G401.6 (cell line): Measurements from ENCODE around the gene PARD6B.

Experiments
- FAIRE-seq: peaks from 2 replicates; lab custom pipeline; 2012; peaks lifted over from hg19 to GRCh38; lab: Jason Lieb, UNC

PARD6B gene

GRCh38 chr20:50724112-50724725, 7.2 kb upstream of the PARD6B start:
- FAIRE-seq = no peak

GRCh38 chr20:50724851-50725723, 6.3 kb upstream of the PARD6B start:
- no peak for FAIRE-seq

GRCh38 chr20:50725724-50726005, 5.7 kb upstream of the PARD6B start:
- FAIRE-seq = no peak

DNA sequence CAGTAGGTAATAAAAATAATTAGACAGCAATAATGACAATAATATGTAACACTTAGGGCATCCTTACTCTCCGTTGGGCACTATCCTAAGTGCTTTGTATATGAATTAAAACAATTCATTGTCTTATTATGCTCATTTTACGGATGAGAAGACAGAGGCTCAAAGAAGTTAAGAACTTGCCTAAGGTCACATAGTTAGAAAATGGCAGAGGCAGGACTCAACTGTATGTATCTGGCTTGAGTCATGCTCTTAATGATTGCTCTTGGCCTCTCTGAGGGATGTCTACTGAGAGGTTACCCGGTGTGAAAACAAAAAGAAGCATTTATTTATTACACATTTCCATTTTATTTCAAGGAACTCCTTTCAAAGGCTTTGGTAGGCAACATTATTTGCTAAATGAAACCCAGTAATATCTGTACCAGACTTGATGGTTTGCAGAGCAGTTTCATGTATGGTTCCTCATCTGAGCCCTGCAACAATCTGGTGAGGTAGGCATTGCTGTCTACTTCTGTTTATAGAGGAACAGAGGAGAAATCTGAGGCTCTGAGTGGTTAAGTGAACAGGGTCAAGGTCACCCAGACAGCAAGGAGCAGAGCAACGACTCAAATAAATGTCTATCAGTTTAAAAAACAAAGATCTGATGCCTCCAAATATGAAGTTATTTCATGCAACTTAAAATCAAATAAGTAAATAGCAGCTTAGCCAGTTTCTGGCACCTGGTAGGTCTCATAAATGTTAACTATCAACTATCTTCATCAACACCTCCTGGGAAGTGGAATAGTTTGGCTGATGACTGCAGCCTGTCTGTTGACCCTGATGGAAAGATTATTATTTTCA, 4.2 kb upstream of the PARD6B start:
- no peak for FAIRE-seq

- FAIRE-seq = peak; percentile 27
Measured at GRCh38 chr20:50727792-50728485, 3.4 kb upstream of the PARD6B start.

DNA sequence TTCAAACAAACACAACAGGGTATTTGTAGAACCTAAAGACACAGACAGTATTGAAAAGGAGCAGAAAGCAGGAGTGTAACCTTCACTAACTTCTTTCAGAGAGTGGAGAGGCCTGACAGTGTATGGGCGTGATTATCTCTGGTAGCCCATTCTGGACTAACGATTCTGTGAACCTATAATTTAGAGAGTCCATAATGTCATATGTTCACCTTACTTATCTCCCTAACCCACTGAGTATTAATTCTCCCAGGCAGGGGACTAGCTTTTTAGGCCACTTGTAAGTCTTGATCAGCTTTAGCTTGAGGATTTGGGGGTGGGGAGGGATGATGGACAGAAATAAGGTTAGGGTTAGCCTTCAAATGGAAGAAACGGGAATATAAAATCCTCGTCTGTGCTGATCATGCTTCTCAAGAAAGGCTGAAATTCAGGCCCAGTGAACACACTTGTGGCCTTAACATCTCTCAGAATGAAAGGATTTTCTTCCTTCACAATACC, 2.8 kb upstream of the PARD6B start:
- FAIRE-seq = no peak

GRCh38 chr20:50728981-50729874, 2.2 kb upstream of the PARD6B start:
- no peak for FAIRE-seq

DNA sequence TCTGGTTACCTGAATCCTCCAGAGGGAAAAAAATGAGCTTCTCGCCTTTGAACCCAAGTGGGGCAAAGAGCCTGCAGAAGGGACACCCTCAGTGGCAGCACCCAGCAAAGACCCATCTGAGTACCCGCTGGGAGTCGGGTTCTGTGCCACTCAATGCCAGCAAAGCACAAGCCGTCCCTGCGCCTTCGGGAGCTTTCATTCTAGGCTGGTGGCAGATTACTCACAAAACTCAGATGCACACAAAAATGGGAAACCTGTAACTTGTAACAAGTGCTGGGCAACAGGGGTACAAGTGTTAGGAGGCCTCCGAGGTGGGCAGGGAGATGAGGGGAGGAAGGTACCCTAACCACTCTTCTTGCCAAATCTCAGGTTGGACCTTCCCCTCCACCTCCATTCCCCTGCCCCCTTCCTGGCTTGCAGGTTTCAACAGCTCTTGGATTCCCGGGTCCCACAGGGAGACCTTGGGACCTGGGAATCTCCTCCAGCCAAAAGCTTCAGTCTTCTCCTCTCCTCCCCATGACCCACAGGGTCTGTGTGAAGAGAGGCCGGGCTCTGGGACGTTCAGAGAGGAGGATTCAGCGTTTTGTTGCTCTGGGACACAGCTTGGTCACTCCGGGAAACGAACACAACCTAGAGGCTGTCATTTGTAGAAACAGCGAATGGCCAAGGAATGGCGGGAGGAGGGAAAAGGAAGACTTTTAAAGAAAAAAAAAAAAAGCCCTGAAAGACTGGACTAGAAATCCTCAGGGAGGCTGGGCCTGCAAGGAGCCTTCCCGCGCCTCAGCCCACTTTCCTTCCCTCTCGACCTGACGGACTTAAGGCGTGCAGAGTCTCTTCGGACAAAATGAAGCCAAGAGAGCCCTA, 1.2 kb upstream of the PARD6B start:
- FAIRE-seq = no peak

GRCh38 chr20:50730765-50731054, 670 bp upstream of the PARD6B start:
- no peak for FAIRE-seq

- no peak for FAIRE-seq
Measured at GRCh38 chr20:50731930-50732690, 730 bp downstream of the PARD6B start.

GRCh38 chr20:50733644-50734349, 2.4 kb downstream of the PARD6B start:
- FAIRE-seq = no peak

- FAIRE-seq = no peak
Measured at GRCh38 chr20:50734730-50735679, 3.6 kb downstream of the PARD6B start.

- no peak for FAIRE-seq
Measured at GRCh38 chr20:50735813-50736212, 4.4 kb downstream of the PARD6B start.

DNA sequence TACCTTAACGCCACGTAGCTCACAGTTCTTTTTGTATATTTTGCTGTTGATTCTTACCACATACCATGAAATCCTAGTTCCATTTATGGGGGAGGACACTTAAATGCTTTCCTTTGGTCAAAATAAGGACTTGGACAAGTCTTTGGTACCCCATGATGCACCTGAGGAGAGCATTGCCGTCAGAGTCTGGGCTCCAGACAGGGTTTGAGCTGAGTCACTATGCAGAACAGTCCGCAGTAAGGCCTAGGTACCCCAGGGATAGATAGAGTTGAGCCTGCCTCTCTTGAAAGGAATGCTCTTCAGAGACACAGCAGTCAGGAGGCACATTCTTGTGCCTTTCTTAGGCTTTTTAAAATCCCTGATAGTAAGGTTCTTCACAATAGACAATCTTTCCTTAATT, 6.0 kb downstream of the PARD6B start:
- FAIRE-seq = no peak

GRCh38 chr20:50743087-50743486, 11.7 kb downstream of the PARD6B start:
- FAIRE-seq = no peak

GRCh38 chr20:50744143-50744792, 12.9 kb downstream of the PARD6B start:
- no peak for FAIRE-seq

- FAIRE-seq = no peak
Measured at GRCh38 chr20:50745634-50746137, 14.3 kb downstream of the PARD6B start.
